ENCODE measurements around the gene TES.

The TES gene

DNA sequence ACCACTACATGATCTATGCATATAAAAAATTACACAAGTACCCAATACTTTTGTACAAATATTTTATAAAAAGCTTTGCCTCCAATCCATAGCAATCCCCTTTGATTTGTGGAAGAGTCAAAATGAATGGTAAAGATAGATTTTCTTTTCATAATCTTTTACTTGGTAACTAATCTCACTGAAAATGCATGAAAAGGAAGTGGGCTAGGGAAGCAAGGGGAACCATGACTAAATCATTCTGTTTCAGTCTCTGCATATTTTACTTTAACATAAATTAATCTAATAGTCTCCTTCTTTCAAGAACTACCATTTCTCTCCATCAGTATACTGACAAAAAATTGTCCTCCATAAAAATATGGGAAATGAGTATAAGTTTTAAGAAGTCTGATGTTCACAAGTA, 96.9 kb downstream of the TES start:
- no peak for DNase-seq (ENCODE audit: low spot score)
- TF ChIP-seq, protein P1, sequence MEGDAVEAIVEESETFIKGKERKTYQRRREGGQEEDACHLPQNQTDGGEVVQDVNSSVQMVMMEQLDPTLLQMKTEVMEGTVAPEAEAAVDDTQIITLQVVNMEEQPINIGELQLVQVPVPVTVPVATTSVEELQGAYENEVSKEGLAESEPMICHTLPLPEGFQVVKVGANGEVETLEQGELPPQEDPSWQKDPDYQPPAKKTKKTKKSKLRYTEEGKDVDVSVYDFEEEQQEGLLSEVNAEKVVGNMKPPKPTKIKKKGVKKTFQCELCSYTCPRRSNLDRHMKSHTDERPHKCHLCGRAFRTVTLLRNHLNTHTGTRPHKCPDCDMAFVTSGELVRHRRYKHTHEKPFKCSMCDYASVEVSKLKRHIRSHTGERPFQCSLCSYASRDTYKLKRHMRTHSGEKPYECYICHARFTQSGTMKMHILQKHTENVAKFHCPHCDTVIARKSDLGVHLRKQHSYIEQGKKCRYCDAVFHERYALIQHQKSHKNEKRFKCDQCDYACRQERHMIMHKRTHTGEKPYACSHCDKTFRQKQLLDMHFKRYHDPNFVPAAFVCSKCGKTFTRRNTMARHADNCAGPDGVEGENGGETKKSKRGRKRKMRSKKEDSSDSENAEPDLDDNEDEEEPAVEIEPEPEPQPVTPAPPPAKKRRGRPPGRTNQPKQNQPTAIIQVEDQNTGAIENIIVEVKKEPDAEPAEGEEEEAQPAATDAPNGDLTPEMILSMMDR (IDR thresholded peaks at IDR 0.05): no peak
- Histone ChIP-seq H3K4me3 (no peak overlapping the region), H3K27ac (no peak overlapping the region)
